IPS-NIHi11 (cell line): Measurements from ENCODE around the gene PDXP.

ENCODE experiments used
- DNase-seq: peaks from one replicate; pipeline ENCODE4 v3.0.0; 2012; ENCODE audit warnings: mixed read lengths, low spot score

The PDXP gene

DNA sequence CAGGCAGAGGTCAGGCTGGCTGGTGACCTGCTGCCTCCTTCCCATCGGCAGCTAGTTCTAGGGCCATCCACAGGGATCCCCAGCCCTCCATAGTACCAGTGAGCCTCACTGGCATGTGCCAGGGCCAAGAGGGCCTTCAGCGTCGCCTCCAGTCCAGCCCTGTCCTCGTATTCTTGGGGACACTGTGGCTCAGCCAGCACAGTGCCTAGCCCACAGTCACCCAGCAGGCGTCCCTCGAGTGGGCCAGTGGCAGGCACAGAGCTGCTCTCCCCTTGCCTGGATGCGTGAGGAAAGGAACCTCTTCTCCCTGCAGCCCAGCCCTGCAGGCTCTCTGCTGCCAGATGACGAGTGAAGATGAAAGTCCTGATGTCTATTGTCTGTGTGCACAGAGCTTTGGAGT is 29.7 kb upstream of the PDXP start:
- no peak for DNase-seq

DNA sequence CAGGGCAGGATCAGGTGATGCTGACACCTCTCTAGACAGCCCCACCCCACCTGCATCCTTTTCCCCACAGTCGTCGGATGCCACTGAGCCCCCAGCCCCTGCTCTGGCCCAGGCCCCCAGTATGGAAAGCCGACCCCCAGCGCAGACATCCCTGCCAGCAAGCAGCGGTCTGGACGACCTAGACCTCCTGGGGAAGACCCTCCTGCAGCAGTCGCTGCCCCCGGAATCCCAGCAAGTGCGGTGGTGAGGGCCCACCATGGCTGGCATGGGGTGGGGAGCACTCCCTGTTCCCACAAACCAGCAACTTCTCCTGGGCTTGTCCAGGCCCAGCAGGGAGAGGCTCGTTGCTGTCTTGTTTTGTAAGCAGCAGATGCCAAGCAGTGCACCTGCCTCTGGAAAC is 28.6 kb upstream of the PDXP start:
- DNase-seq = no peak

DNA sequence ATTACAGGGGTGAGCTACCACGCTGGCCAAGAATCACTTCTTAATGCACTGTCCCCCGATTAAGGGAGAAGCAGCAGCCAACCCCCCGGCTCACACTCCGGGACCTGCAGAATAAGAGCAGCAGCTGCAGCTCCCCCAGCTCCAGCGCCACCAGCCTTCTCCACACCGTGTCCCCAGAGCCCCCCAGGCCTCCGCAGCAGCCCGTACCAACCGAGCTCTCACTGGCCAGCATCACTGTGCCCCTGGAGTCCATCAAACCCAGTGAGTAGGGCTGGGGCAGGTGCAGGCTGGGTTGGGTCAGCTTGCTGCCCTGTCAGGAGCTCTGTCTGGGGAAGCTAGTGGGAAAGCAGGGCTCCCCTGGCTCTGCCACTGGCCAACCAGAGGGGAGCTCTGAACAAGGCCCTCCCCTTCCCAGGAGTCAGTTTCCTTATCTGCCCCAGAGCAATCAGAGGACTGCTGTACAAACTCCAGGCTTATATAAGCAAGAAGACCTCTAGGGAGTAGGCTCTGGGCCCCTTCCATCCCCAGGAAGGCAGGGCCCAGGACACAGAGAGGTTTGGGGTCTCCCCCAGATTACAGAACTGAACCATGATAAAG is 27.6 kb upstream of the PDXP start:
- no peak for DNase-seq

DNA sequence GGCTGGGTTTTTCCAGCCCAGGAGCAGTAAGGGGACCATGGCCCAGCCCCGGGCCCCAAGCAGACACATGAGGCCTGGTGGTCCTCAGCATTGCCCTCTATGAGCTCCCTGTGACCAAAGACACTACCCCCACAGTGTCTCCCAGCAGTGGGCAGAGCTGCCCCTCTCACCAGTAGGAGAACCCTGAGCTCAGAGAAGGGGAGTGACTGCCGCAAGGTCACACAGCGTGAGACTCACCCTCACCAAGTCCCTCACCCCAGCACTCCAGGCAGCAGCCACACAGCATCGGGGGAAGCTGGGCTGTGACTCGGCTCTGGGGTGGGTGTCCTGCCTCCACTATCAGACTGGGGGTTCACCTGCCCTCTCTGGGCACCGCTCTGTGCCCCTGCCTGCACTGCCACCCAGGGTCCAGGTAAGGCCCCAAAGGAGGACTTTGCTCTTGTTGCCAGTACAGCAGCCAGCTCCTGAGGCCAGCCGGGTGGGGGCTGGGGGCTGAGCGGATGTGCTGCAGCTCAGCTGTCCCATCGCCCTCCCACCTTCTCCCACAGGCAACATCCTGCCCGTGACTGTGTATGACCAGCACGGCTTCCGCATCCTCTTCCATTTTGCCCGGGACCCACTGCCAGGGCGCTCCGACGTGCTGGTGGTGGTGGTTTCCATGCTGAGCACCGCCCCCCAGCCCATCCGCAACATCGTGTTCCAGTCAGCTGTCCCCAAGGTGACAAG is 26.9 kb upstream of the PDXP start:
- no peak for DNase-seq

DNA sequence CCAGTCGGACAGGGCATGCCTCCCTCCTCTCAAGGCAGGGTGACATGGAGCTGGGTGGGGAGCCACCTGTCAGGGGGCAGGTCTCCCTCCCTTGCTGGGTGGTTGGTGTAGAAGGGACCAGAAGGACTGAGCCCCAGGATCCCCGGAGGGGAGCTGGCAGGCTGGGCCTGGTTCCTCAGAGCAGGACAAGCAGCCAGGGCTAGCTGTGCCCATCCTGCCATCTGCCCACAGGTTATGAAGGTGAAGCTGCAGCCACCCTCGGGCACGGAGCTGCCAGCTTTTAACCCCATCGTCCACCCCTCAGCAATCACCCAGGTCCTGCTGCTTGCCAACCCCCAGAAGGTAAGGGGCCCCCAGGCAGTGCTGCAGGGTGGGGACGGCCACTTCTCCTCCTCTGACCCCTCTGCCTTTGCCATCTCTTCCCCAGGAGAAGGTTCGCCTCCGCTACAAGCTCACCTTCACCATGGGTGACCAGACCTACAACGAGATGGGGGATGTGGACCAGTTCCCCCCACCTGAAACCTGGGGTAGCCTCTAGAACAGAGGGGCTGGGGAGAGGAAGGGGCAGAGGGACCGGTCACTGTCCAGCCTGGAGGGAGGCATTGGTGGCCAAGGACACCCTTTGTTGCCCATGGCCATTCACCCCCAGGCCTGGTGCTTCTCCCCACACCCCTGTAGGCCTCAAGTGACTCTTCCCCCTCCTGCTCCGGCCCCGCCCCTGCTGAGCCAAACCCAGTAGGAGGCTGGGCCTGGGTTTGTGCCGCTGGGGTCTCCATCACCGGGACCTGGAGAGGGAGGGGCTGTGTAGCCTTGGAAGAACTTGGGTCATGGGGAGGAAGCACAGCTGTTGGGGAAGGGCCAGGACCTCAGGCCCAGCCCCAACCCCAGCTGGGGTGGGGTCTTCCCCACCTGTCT is 26.1 kb upstream of the PDXP start:
- DNase-seq = no peak

DNA sequence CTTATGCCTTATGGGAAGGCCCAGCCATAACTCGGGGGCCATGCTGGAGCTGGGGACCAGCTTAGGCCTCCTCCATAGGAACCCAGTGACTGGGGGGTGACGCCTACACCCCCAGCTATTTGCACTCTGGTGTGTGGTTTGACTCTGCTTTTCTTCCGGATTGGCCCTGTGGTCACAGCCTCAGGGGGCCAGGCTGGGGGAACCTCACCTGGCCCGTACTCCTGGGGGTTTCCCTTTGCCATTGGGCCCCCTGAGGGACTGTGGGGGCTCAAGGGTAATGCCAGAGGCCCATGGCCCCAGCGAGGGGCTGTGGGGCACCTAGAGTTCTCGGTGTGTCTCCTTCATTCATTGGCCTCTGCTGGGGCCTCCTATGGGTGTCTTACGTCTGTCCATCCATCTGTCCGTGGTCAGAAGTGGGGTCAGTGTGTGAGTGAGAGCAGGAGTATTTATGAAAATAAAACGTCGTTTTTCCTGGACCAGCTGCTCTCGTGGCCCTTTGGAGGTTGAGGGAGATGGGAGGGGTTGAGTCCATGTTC is 25.4 kb upstream of the PDXP start:
- no peak for DNase-seq

DNA sequence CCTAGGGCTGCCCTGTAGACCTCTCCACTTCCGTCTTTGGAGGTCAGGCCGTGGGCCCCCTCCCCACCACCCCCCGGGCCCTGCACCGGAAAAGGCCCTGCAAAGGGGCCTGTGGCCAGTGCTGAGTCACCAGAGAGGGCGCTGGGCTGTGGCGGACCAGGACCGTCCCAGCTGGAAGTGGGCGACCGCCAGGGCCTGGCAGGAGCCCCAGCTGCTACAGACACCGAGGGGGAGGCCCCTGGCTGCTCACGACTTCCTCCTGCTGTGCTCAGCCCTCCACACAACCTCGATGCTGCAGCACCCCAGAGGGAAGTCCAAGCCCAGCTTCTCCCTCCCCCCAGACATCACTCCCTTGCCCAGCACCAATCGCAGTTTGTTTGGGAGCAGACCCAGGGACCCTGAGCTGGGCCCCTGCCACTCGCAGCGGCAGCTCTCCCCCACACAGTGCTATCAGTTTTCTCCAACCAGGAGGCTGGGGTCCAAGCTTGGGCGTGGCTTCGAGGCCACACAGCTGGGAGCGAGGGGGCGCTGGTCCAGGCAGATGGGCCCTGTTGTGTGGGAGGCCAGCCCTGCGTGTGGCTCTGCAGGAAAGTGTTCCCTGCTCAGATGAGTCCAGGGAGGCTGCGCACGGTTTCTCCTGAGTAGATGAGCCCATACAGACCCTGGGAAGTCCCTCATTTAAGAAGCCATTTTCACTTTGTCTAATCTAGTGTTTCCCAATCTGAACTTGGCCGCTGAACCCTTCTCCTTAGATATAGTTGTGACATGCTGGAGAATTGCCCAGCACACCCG is 24.7 kb upstream of the PDXP start:
- DNase-seq = peak; percentile 81

DNA sequence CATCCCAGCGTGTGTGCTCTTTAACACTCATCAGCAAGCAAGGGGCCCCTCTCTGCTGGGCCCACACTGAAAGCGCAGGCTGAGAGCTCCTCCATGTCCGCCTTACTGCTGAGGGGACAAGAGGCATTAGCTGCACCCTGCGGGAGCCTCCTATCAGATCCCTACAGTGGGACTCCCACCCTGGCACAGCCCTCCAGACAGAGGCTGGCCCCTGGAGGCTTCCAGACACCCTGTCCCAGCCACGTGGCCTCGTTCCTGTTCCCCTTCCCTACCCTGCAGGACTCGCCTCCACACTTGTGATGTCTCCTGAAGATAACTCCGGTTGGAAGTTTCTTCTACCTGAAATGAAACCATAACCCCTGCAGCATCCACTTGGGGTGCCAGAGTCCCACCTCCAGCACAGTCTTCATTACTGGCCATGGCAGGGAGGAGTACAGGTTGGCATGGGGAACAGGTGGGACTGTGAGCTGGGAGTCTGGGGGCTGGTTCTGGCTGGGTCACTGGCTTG is 24.1 kb upstream of the PDXP start:
- no peak for DNase-seq

DNA sequence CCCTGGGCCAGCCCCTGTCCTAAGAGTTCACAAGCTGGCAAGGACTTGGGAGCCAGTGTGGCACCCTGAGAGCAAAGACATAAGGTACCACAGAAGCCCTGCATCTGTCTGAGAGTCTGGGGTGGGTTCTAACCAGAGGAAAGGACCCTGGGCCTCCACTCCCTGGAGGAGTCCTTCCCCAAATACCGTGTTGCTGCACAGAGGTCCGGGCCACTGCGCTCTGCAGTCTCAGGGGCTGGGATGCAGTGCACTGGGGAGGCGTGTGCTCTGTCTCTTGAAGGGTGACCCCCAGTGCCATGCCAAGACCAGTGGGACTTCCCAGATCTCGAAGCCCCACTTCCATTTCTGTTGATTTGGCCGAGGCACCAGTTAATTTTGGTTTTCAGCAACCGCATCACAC is 23.4 kb upstream of the PDXP start:
- DNase-seq = no peak

DNA sequence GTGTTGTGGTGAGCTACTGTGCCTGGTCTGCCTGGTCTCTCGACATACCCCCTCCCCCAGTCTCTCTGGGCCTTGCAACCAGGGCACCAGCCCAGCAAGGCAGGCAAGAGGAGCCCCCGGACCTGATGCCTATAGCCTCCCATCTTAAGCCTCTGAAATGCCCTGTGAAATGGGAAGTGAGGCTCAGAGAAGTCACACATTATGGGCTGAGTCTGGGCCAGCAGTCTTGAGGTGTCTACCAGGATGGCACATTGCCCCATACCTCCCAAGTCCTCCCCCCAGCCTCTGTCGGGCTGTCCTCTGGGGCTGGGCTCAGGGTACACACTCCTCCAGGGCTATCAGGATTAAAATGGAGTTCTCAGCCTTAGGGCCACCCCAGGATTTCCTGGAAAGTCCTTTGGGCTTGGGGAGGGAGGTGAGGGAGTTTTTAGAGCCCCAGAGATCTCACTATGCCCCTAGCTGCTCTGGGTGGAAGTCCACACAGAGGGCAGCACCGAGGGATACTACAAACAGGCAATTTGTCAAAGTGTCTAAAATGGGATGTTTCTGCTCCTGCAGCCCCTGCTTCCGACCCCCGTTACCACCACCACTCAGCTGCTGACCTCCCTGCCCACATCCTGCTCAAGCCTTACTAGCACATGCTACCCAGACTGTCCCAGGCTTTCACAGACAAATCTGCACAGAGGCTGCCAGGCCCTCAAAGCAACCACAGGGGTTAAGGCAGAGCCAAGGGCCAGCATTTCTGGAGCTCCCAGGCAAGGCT is 22.2 kb upstream of the PDXP start:
- no peak for DNase-seq

DNA sequence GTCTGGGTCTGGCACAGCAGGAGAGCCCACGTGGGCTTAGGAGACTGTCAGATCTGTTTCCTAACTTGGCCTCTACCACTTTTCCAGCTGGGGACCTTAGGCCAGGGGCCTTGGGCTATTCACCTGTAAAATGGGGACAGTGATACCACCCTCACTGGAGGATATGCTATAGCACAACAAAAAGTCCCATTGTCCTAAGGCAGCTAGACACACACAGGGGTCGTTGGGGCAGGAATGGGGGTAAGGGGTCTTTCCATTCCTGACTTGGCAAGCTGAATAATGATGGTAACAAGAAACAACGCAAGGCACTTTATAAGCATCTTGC is 21.6 kb upstream of the PDXP start:
- no peak for DNase-seq

DNA sequence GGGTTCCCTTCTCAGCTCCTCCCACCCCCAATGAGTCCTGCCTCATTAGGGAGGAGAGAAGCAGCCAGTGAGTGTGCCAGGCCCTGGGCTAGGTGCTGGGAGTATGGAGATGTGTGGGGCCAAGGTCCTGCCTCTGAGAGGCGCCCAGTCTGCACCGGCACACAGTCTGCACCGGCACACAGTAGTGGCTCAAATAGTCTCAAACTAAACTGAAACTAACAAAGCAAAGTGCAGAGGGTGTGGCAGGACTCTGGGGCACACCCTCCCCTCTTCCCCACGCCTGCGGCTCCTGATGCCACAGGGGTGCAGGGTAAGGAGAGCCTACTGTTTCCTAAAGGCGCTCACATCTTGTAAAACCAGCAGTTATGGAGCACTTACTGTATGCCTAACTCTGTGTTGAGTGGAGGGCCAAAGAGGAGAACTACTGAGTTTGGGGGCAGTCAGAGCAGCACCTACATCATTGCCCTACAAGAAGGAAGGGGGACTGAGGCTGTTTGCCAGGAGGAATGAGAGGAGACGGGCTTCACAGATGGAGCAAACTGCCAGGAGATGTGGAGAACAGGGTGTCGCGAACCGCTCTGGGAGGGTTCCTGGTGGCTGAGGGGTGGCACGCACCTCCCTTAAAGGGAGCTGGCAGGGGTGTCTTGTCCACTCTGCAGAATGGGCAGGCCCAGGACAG is 20.0 kb upstream of the PDXP start:
- no peak for DNase-seq

DNA sequence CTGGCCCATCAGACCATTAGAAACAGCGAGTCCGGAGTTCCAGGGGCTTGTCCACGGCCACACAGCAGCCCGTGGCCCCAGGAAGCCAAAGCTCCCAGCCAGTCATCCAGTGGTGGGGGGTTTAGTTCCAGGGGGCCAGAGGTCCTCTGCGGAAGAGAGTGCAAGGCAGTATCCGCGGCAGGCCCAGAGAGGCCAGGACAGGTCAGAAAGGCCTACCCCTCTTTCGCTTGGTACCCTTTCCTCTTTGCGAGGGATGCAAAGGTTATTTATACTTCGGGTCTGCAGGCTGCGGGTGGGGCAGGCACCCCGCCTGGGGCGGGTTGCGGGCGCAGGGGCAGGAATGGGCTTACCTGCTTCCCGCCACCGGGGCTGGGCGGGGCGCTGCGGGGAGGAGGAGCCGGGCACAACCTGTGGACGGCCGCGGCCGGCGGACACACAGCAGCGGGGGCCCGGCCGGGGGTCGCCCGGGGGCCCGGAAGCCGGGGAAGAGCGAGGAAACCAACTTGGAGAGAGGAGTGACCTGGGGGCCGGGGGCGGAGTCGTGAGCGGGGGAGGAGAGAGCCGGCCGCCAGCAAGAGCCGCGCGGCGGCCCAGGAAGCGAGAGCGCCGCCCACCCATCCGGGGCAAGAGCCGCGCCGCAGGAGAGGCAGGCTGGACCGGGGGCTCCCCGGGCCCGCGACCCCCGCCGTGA is 19.3 kb upstream of the PDXP start, which contains the start of gene SH3BP1:
Gene SH3BP1, plus strand, starts transcription at position 600 of the 691 bp plus-strand sequence. CDS start 119 bp downstream, outside the sequence.
- DNase-seq = peak; percentile 83

DNA sequence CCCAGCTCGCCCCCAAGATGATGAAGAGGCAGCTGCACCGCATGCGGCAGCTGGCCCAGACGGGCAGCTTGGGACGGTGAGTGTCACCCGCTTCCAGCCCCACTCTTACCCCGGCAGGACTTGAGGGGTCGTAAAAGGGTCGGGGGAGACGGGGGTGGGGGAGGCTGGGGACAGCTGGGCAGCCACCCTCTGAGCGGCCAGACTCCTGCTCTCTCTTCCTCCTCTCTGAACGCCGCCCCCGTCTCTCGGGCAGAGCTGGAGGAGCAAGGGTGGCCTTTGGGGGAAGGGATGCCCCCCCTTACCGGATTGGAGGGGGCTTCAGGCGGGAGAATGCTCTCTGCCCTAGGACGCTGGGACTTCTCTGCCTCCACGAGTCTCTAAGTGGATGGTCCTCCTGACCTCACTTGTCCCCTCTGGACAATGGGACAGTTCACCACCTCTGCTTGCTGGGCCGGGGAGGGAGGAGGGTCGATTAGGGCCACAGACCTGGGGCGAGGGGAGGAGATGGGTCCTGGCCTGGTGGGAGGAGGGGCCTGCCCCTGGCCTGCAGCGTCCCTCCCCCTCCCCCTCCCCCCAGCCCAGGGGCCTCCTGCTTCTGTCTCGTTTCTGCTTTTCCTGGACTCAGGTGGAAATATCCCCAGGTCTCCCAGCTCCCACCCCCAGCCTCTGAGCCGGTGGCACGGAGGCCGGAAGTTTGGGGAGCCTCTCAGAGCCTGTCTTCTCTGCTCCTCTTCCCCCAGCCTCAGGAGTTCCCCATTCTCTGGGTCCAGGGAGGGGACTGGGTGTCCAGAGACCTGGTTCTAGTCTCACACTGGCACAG is 18.5 kb upstream of the PDXP start:
- DNase-seq = peak; percentile 71

DNA sequence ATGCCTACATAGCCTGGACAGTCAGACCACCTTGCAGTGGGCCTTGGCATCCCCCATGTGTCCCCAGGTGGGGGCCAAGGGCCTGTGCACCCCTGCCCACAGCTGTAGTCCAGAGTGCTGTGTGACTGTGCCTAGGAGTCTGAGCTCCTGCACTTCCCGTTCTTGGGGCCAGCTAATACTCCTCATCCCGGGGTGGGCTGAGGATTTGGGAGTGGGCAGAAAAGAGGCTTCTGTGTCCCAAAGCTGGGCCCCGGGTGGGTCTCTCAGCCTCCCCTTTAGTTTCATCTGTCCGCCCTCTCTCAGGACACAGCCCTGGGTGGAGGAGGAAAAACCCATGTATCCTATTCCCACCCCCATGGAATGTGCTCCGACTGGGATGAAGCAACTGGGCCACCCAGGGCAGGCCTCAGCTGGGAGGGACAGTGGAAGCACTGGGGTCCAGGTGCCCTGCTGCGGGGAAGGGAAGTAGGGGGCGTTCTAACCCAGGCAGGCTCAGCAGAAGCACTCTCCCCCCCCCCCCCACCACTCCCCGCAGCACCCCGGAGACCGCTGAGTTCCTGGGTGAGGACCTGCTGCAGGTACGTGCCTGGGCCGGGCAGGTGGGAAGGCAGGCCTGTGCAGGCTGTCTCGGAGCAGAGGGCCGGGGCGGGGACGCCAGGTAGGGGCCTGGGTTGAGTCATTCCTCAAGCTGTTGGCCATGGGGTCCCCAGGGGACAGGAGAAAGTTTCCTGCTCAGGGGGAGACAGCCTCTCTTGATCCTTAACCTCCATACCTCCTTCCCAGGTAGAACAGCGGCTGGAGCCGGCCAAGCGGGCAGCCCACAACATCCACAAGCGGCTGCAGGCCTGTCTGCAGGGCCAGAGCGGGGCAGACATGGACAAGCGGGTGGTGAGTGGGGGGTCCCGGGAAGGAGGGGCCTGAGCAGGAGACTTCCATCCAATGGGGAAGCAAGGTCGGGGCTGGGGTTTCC is 17.6 kb upstream of the PDXP start:
- no peak for DNase-seq

DNA sequence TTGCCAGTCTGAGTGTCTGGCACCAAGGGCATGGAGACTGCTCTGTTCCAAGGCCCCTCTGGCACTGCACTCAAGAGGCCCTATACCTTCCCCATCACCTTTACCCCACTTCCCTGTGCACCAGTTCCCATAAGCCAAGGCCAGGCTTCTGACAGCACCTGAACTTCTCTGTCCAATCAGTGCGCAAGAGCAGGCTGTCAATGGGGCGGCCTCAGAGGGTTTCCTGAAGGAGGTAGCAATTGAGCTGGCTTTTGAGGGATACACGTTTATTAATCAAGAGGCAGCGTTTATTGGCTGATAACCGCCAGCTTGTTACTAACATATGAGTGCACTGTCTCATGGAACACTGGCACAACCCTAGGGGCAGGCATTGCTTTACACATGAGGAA is 17.0 kb upstream of the PDXP start:
- DNase-seq = no peak

DNA sequence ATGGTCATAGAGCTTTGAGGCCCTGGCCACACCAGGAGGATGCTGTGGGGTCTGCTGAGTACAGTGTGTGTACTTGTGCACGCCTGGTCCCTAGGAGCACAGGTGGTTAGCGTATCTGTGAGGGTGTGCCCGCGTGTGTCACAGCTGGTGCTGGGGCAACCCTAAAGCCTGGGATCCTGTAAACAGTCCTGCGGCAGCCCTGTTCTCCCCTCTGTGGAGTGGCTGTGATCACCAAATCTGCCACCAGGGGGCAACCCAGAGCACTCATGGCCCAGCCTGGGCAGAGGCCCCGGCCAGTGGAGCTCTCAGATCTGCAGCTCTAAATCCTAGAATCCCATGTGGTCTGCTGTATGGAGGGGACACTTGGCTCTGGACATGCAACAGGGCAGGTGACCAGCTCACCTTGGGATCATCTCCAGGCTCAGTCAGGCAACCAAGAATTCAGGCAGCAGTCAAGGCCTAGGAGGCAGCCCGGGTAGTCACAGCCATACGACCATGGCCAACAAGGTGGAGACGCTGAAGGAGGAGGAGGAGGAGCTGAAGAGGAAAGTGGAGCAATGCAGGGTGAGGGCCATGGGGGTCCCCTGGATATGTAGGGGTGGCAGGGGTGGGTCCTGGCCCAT is 15.2 kb upstream of the PDXP start:
- peak; percentile 89 for DNase-seq
